Amniotic epithelial cell (primary cell): ENCODE data around the gene PPP1CB.

ENCODE experiments used
- DNase-seq: peaks from one replicate; pipeline ENCODE4 v3.0.0-alpha.2; 2010; ENCODE audit warnings: low read depth

PPP1CB gene

DNA sequence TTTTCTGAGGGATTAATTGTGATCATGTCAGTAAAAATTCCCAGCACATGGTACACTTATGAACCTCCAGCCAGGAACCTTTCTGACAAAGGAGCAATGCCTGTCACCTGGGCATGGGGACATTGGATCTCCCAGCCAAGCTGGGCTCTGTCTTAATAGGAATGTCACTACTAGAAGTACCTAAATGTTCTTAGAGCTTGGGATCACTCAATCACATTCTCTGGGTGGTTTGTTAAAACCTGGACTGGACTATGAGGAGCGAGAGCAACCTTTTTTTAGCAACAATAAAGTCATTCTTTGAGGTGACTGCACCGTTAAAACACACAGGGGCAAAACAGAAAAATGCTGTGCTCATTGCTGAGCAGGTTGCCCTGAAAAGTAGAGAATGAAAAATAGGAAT, 6.4 kb upstream of the PPP1CB start:
- no peak for DNase-seq

- DNase-seq: no peak
These were observed 5.8 kb upstream of the PPP1CB start for GRCh38 chr2:28745876-28746275.

GRCh38 chr2:28746429-28747111, 5.1 kb upstream of the PPP1CB start:
- DNase-seq: no peak

- no peak for DNase-seq
These were observed 3.9 kb upstream of the PPP1CB start for GRCh38 chr2:28747714-28748113.

- DNase-seq: no peak
These were observed 3.5 kb upstream of the PPP1CB start for GRCh38 chr2:28748176-28748575.

GRCh38 chr2:28748941-28749340, 2.7 kb upstream of the PPP1CB start:
- peak; percentile 43 for DNase-seq

DNA sequence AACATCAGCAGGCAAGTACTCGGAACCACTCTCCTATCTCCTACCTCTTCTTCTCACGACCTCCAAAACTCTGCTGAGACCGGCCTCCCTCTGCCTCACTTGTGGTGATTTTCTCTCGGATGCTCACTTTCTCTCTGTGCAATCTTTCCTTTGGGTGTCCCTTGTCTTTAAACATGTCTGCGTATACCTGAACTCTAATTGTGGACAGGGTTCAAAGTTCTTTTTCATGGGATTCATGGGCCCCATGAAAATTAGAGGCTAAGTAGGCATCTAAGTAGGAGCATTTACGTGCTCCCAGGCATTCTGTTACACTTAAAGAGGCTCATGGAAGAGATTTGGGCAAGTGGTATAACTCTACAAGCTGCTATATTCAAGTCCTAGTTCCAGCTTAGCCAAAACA, 2.1 kb upstream of the PPP1CB start:
- DNase-seq: no peak

- DNase-seq: peak; percentile 68
These were observed 1.0 kb upstream of the PPP1CB start for GRCh38 chr2:28750316-28751251.

DNA sequence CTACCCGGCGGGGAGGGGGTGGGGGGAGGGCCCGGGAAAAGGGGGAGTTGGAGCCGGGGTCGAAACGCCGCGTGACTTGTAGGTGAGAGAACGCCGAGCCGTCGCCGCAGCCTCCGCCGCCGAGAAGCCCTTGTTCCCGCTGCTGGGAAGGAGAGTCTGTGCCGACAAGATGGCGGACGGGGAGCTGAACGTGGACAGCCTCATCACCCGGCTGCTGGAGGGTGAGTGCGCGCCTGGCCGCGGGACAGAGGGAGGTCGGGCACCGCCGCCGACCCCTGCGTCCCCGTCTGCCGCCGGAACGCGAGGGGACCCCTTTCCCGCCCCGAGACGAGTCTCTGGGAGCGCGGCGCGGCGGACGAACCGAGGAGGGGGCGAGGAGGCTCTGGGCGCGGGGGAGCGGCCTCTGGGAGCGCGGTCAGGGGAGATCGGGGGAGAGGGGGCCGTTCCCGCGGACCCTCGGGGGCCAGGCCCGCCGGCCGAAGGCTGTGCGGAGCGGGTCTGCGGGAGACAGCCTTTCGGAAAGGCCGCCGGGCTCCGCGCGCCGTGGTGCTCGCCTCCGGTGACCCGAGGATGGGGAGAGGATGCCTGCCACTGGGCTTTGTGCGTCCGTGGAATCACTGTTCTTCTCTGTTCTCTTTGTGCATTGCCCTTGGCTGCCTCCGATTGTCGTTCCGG, 463 bp downstream of the PPP1CB start:
- DNase-seq: no peak

GRCh38 chr2:28752631-28753376, 1.2 kb downstream of the PPP1CB start:
- DNase-seq: no peak

- DNase-seq: peak; percentile 40
These were observed 2.7 kb downstream of the PPP1CB start for GRCh38 chr2:28754321-28754720.

- DNase-seq: peak; percentile 29
These were observed 3.8 kb downstream of the PPP1CB start for GRCh38 chr2:28755421-28755820.

GRCh38 chr2:28758459-28758858, 6.8 kb downstream of the PPP1CB start:
- no peak for DNase-seq

GRCh38 chr2:28761420-28761819, 9.8 kb downstream of the PPP1CB start:
- DNase-seq: no peak

- DNase-seq: peak; percentile 44
These were observed 13.5 kb downstream of the PPP1CB start for GRCh38 chr2:28764909-28765711.

GRCh38 chr2:28766070-28766469, 14.4 kb downstream of the PPP1CB start:
- DNase-seq: peak; percentile 46

DNA sequence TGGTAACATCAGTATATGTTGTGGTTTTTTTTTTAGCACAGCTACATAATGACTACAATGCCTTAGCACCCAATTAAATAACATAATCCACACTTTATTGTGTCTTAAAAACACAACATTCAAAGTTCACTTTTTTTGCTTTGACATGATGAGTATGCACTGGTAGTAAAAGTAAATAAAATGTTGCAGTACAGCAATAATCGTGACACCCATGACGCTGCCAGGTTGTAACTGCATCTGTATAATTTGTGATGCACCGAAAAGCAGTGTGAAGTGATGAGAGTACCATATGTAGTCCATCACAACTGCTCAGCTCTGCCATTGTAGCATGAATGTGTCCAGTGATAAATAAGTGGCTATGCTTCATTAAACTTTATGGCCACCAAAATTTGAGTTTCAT, 15.7 kb downstream of the PPP1CB start:
- DNase-seq: no peak

DNA sequence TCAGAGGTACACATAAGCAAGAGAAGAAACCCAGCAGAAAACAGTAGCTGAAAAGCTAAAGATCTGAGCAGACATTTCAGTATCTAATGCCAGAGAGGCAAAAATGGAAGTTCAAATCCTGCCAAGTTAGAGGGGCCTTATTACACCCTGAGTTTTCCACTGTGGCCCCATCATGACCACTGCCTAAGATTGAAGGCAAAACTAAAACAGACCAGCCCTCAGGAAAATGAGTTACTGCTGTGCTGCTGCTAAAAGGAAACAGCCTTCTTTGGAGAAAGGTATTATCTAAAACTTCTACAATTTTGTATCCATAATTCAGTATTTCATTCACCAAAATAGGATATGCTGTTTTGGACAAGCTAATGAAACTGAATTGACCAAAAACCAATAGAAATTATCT, 16.8 kb downstream of the PPP1CB start:
- DNase-seq: no peak

- DNase-seq: no peak
These were observed 17.3 kb downstream of the PPP1CB start for GRCh38 chr2:28768952-28769351.

DNA sequence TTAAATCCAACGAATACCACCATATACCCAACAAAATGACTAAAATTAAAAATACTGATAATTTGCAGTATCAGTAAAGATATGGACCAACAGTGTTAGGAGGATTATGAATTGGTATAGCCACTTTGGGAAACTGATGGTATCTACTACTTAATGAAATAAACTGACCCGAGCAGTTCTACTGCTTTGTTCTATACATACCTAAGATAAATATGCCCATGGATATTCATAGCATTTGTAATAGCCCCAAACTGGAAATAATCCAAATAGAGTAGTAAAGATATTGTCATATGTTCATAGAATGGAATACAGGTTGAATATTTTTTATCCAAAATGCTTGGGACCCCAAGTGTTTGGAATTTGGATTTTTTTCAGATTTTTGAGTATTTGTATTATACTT, 20.7 kb downstream of the PPP1CB start:
- no peak for DNase-seq

DNA sequence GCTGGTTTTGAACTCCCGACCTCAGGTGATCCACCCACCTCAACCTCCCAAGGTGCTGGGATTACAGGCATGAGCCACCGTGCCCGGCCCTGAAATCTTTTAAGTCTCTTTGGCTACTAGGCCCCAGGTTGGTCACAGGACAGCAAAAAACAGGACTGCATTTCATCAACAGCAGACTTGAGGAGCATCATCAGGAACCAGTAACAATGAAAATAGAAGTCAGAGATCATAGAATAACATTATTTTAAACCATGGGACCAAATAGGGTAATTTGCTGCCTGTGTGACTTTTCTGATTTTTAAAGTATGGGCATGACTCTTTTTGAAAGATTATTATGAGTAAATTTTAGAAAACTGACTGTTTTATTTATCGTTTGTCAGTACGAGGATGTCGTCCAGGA, 24.8 kb downstream of the PPP1CB start:
- no peak for DNase-seq
